ENCODE data around the gene ADGRD1.
"Not testable (repeated sequence)": the region's sequence is repeated elsewhere in the genome, so short reads cannot be mapped to it uniquely, and the experiment has no call there.

Gene ADGRD1

GRCh38 chr12:130936561-130936960, 17.1 kb upstream of the ADGRD1 start:
- TF ChIP-seq OSR1 (CRISPR knock-in tag; IDR thresholded peaks at IDR 0.05) (no peak), CREB5 (CRISPR knock-in tag; IDR thresholded peaks at IDR 0.05; ENCODE audit: low read depth) (no peak), BACH2 (CRISPR knock-in tag; IDR thresholded peaks at IDR 0.05; ENCODE audit: borderline replicate concordance) (no peak), TSHZ2 (CRISPR knock-in tag; IDR thresholded peaks at IDR 0.05) (no peak), ZC3H10 (CRISPR knock-in tag; IDR thresholded peaks at IDR 0.05) (no peak), ZNF8 (CRISPR knock-in tag; IDR thresholded peaks at IDR 0.05) (no peak), PPARA (CRISPR knock-in tag; IDR thresholded peaks at IDR 0.05; ENCODE audit: borderline replicate concordance) (no peak), POU6F1 (CRISPR knock-in tag; IDR thresholded peaks at IDR 0.05; ENCODE audit: borderline replicate concordance, low read depth) (no peak), SNAI2 (CRISPR knock-in tag; IDR thresholded peaks at IDR 0.05) (no peak), GLIS3 (CRISPR knock-in tag; IDR thresholded peaks at IDR 0.05) (no peak), ESRRG (CRISPR knock-in tag; IDR thresholded peaks at IDR 0.05) (no peak), TCF4 (CRISPR knock-in tag; IDR thresholded peaks at IDR 0.05; ENCODE audit: borderline replicate concordance) (no peak), ZFP3 (CRISPR knock-in tag; IDR thresholded peaks at IDR 0.05) (no peak), CSRNP3 (CRISPR knock-in tag; IDR thresholded peaks at IDR 0.05) (no peak), PATZ1 (CRISPR knock-in tag; IDR thresholded peaks at IDR 0.05; ENCODE audit: borderline replicate concordance) (no peak), CSDC2 (CRISPR knock-in tag; IDR thresholded peaks at IDR 0.05) (no peak), TOX (CRISPR knock-in tag; IDR thresholded peaks at IDR 0.05; ENCODE audit: borderline replicate concordance) (no peak), ARNTL (CRISPR knock-in tag; IDR thresholded peaks at IDR 0.05; ENCODE audit: borderline replicate concordance, low read depth) (no peak)
- no peak for ATAC-seq

- TF ChIP-seq RARB (CRISPR knock-in tag; IDR thresholded peaks at IDR 0.05) (no peak), TSHZ2 (CRISPR knock-in tag; IDR thresholded peaks at IDR 0.05) (no peak), TCF4 (CRISPR knock-in tag; IDR thresholded peaks at IDR 0.05; ENCODE audit: borderline replicate concordance) (no peak), ZC3H10 (CRISPR knock-in tag; IDR thresholded peaks at IDR 0.05) (no peak), ZFP3 (CRISPR knock-in tag; IDR thresholded peaks at IDR 0.05) (no peak), ZNF8 (CRISPR knock-in tag; IDR thresholded peaks at IDR 0.05) (no peak), ARNTL (CRISPR knock-in tag; IDR thresholded peaks at IDR 0.05; ENCODE audit: borderline replicate concordance, low read depth) (no peak), ZNF70 (CRISPR knock-in tag; IDR thresholded peaks at IDR 0.05) (no peak)
- no peak for ATAC-seq
Observed at GRCh38 chr12:130937063-130937462, 16.6 kb upstream of the ADGRD1 start.

- ATAC-seq = not testable (repeated sequence)
Observed at GRCh38 chr12:130937546-130937945, 16.2 kb upstream of the ADGRD1 start.
